Natural killer cell (primary cell): ENCODE data around the gene KRTCAP2. TPM values are rescaled to one million over a fixed set of nuclear protein-coding genes. Genes with fewer than 3 reads are reported as not detected.

Source experiments
- ATAC-seq, 3 donors: fragments of 150-1000 bp in 2 of 3; fragments of 200-7000 bp in 1 of 3; cut with Tn5 transposase; 1 replicate in 1 of 3; 2 replicates in 2 of 3; pipeline ENCODE4 v1.10.0; 2021; ENCODE audit warnings: mild to moderate bottlenecking in 2 of 3, moderate library complexity in 2 of 3
- DNase-seq, 2 donors: peaks; one replicate each; pipeline versions ENCODE4 v3.0.0 to v3.0.0-alpha.2; 2013 to 2021; ENCODE audit warnings: mixed read lengths in 1 of 2
- H3K27ac ChIP-seq: one replicate; pipeline ENCODE4 v1.5.1; 2013; ENCODE audit warnings: mild to moderate bottlenecking, low read length
- H3K27me3 ChIP-seq: one replicate; pipeline ENCODE4 v1.6.1; 2013; ENCODE audit warnings: low read length; ENCODE audit not compliant: control insufficient read depth, insufficient read depth
- H3K36me3 ChIP-seq: one replicate; pipeline ENCODE4 v1.6.1; 2013; ENCODE audit warnings: low read length; ENCODE audit not compliant: control insufficient read depth, insufficient read depth
- H3K4me1 ChIP-seq: one replicate; pipeline ENCODE4 v1.6.1; 2013; ENCODE audit warnings: low read length; ENCODE audit not compliant: control insufficient read depth, insufficient read depth
- H3K4me3 ChIP-seq: one replicate; pipeline ENCODE4 v1.5.1; 2013; ENCODE audit warnings: low read length
- H3K9me3 ChIP-seq: one replicate; pipeline ENCODE4 v1.6.1; 2013; ENCODE audit warnings: low read length; ENCODE audit not compliant: control insufficient read depth, insufficient read depth
- H3K27ac Mint-ChIP-seq, 2 donors: one replicate each; pipeline ENCODE4 v1.8.0; 2022; ENCODE audit warnings: mild to moderate bottlenecking in 2 of 2, mixed read lengths in 2 of 2, moderate library complexity in 1 of 2
- H3K27me3 Mint-ChIP-seq, 2 donors: one replicate each; pipeline ENCODE4 v1.8.0; 2022; ENCODE audit warnings: low read depth in 2 of 2, mixed read lengths in 2 of 2
- H3K36me3 Mint-ChIP-seq: one replicate; pipeline ENCODE4 v1.8.0; 2022; ENCODE audit warnings: mixed read lengths
- H3K4me1 Mint-ChIP-seq, 2 donors: one replicate each; pipeline ENCODE4 v1.8.0; 2022; ENCODE audit warnings: mixed read lengths in 2 of 2
- H3K4me3 Mint-ChIP-seq: one replicate; pipeline ENCODE4 v1.8.0; 2022; ENCODE audit warnings: mild to moderate bottlenecking, moderate library complexity, mixed read lengths
- H3K9me3 Mint-ChIP-seq, 2 donors: one replicate each; pipeline ENCODE4 v1.8.0; 2022; ENCODE audit warnings: mixed read lengths in 2 of 2
- CTCF ChIP-seq: fragments of 200-600 bp; IDR thresholded peaks from one replicate; pipeline ENCODE4 v1.8.0; 2022; ENCODE audit warnings: antibody characterized with exemption
- WGBS: methylation state at CpG from one replicate; pipeline ENCODE4 v1.1.7; 2013; ENCODE audit warnings: missing lambda C conversion rate; ENCODE audit not compliant: insufficient coverage; 5-methylcytosine and 5-hydroxymethylcytosine counted together
- intact Hi-C: fragments of 100-400 bp; cut with micrococcal nuclease; formaldehyde crosslinking; loops from one replicate; pipeline ENCODE4 v1.14.2; 2022
- total RNA-seq, 4 donors: library from RNA; stranded (reverse); fragments of 120-200 nt in 1 of 4; gene quantifications; one replicate each; pipeline versions ENCODE4 v1.2.3 to v1.2.4, GENCODE V29; 2013 to 2022

The KRTCAP2 gene
- total RNA-seq, 3 donors from 2014 or later (not counting 1 experiment from before 2014, with no cell fraction given) = 95.3 to 113 (median 104) TPM

- Mint-ChIP-seq H3K4me1 (peaks cover 25 to 33% of the 10 kb centered on the region in 2 donors), H3K27ac (peak within 1 kb of the TSS; percentile 92 to 96), H3K27me3 (no peaks in the 10 kb centered on the region), H3K36me3 (no peaks in the 10 kb centered on the region), H3K9me3 (no peaks in the 10 kb centered on the region), H3K4me3 (peak within 1 kb of the TSS; percentile 94)
- TF ChIP-seq CTCF = no peak
- no peak for DNase-seq
- ATAC-seq = no peak
- Histone ChIP-seq H3K27ac (peak within 1 kb of the TSS; percentile 100), H3K27me3 (no peaks in the 10 kb centered on the region), H3K9me3 (no peaks in the 10 kb centered on the region), H3K4me1 (peaks cover 26% of the 10 kb centered on the region), H3K4me3 (peak within 1 kb of the TSS; percentile 81), H3K36me3 (no peaks in the 10 kb centered on the region)
- intact Hi-C loops = loop anchor here (1.0 to 5.0 kb wide), 4 partner anchors 18 to 384 kb away; no protein-coding TSS in a partner anchor
- WGBS = 37% methylated on average over 13 of the region's 17 CpGs
These were observed 34.9 kb upstream of the KRTCAP2 start, which contains the start of gene THBS3 for GRCh38 chr1:155207806-155208540. Gene THBS3 (minus strand): TSS chr1:155207897. CDS start chr1:155207876, 21 bp downstream.

- H3K4me3 ChIP-seq = no peak overlapping the region
- H3K27me3 Mint-ChIP-seq = no peaks in the 10 kb centered on the region
- H3K36me3 ChIP-seq = no peaks in the 10 kb centered on the region
- H3K4me1 ChIP-seq = peaks cover 26% of the 10 kb centered on the region
- H3K36me3 Mint-ChIP-seq = no peaks in the 10 kb centered on the region
- ATAC-seq = peak; percentile 31 to 51 (median 50)
- H3K27ac ChIP-seq = peak overlapping the region; percentile 100
- H3K27ac Mint-ChIP-seq = peak overlapping the region; percentile 92 to 96
- no peaks in the 10 kb centered on the region for H3K9me3 ChIP-seq
- WGBS = 40% methylated on average over 13 of the region's 13 CpGs
- intact Hi-C loops = loop anchor here (1.0 to 5.0 kb wide), 4 partner anchors 19 to 385 kb away; no protein-coding TSS in a partner anchor
- H3K4me1 Mint-ChIP-seq = peaks cover 25 to 33% of the 10 kb centered on the region in 2 donors
- peak; percentile 87 to 95 for DNase-seq
- peak; percentile 92 for TF ChIP-seq CTCF
- no peaks in the 10 kb centered on the region for H3K27me3 ChIP-seq
- no peaks in the 10 kb centered on the region for H3K9me3 Mint-ChIP-seq
- H3K4me3 Mint-ChIP-seq = peak overlapping the region; percentile 60
These were observed 34.0 kb upstream of the KRTCAP2 start for GRCh38 chr1:155206891-155207805.

- no peak overlapping the region for H3K4me3 ChIP-seq
- H3K4me3 Mint-ChIP-seq = no peak overlapping the region
- 77% methylated on average over 9 of the region's 9 CpGs for WGBS
- H3K27ac Mint-ChIP-seq = no peak overlapping the region
- H3K9me3 Mint-ChIP-seq = no peaks in the 10 kb centered on the region
- ATAC-seq = no peak
- H3K27ac ChIP-seq = no peak overlapping the region
- no peaks in the 10 kb centered on the region for H3K9me3 ChIP-seq
- no peaks in the 10 kb centered on the region for H3K36me3 Mint-ChIP-seq
- no peaks in the 10 kb centered on the region for H3K27me3 Mint-ChIP-seq
- intact Hi-C loops = loop anchor here (2.0 to 5.0 kb wide), 2 partner anchors 39 to 386 kb away; no protein-coding TSS in a partner anchor
- DNase-seq = no peak
- H3K4me1 ChIP-seq = peaks cover 26% of the 10 kb centered on the region
- no peaks in the 10 kb centered on the region for H3K36me3 ChIP-seq
- peaks cover 25 to 33% of the 10 kb centered on the region in 2 donors for H3K4me1 Mint-ChIP-seq
- H3K27me3 ChIP-seq = no peaks in the 10 kb centered on the region
- TF ChIP-seq CTCF = no peak
These were observed 33.0 kb upstream of the KRTCAP2 start for GRCh38 chr1:155205969-155206593.
